SU-DHL-6 (cell line): ENCODE results near the gene PRRG2.
"Not testable (repeated sequence)": the region's sequence is repeated elsewhere in the genome, so short reads cannot be mapped to it uniquely, and the experiment has no call there.

Experiments
- H2AFZ ChIP-seq: fragments of 200-600 bp; sonication (generic); 2 replicates; pipeline ENCODE4 v1.6.1; 2014; ENCODE audit warnings: low read depth, mild to moderate bottlenecking, moderate library complexity, mixed read lengths, antibody characterized with exemption, low read length; ENCODE audit not compliant: severe bottlenecking
- H3F3A ChIP-seq: fragments of 200-600 bp; shearing (Covaris generic); 2 replicates; pipeline ENCODE4 v1.6.0; 2016; ENCODE audit warnings: antibody characterized with exemption, mild to moderate bottlenecking; ENCODE audit not compliant: insufficient read depth
- H3K27ac ChIP-seq: fragments of 200-600 bp; sonication (generic); 2 replicates; pipeline ENCODE4 v1.5.1; 2016; ENCODE audit warnings: low read depth, mild to moderate bottlenecking, low read length, moderate library complexity, mixed read lengths
- H3K27me3 ChIP-seq: fragments of 200-600 bp; sonication (generic), shearing (Covaris generic); 2 replicates; pipeline ENCODE4 v1.6.0; 2014; ENCODE audit warnings: mild to moderate bottlenecking, low read length
- H3K36me3 ChIP-seq: fragments of 200-600 bp; sonication (generic); 2 replicates; pipeline ENCODE4 v1.6.1; 2014; ENCODE audit warnings: mild to moderate bottlenecking, low read length, mixed read lengths
- H3K4me2 ChIP-seq: fragments of 300-600, 200-600 bp; shearing (Covaris generic), sonication (generic); 2 replicates; pipeline ENCODE4 v1.6.0; 2014; ENCODE audit warnings: low read length, low read depth, mild to moderate bottlenecking; ENCODE audit not compliant: poor library complexity, severe bottlenecking
- H3K4me3 ChIP-seq: fragments of 200-600 bp; sonication (generic); 2 replicates; pipeline ENCODE4 v1.5.1; 2014; ENCODE audit warnings: antibody characterized with exemption, low read length, mild to moderate bottlenecking, mixed read lengths; ENCODE audit not compliant: insufficient read depth, poor library complexity, severe bottlenecking
- H3K79me2 ChIP-seq: fragments of 200-600 bp; sonication (generic); 2 replicates; pipeline ENCODE4 v1.6.1; 2014; ENCODE audit warnings: mild to moderate bottlenecking, low read length, moderate library complexity; ENCODE audit not compliant: insufficient read depth
- H3K9ac ChIP-seq: fragments of 200-600 bp; sonication (generic); 2 replicates; pipeline ENCODE4 v1.7.0; 2014; ENCODE audit warnings: mild to moderate bottlenecking, low read length
- H3K9me2 ChIP-seq: fragments of 200-600 bp; sonication (generic); replicated peaks from 2 replicates; pipeline ENCODE4 v1.6.1; 2014; ENCODE audit warnings: low read length; ENCODE audit not compliant: insufficient read depth
- H3K9me3 ChIP-seq: fragments of 200-600 bp; sonication (generic); 2 replicates; pipeline ENCODE4 v1.6.1; 2014; ENCODE audit warnings: low read length, mixed read lengths; ENCODE audit not compliant: insufficient read depth
- H4K20me1 ChIP-seq: fragments of 200-600 bp; sonication (generic); 2 replicates; pipeline ENCODE4 v1.6.1; 2014; ENCODE audit warnings: low read depth, mild to moderate bottlenecking, antibody characterized with exemption, low read length, moderate library complexity, mixed read lengths
- CTCF ChIP-seq: fragments of 200-600 bp; sonication (generic); IDR thresholded peaks from one replicate; pipeline ENCODE4 v1.5.1; 2017; ENCODE audit warnings: antibody characterized with exemption, mild to moderate bottlenecking, low read length, moderate library complexity; ENCODE audit not compliant: insufficient read depth, poor library complexity, severe bottlenecking
- EZH2phosphoT487 ChIP-seq: fragments of 200-600 bp; sonication (generic), shearing (Covaris generic); conservative IDR thresholded peaks from 2 replicates; pipeline ENCODE4 v1.6.1; 2018; ENCODE audit warnings: mild to moderate bottlenecking, antibody characterized with exemption, low read length, moderate library complexity, mixed read lengths

PRRG2 gene

GRCh38 chr19:49616945-49617344 is 35.8 kb downstream of the PRRG2 start:
- H4K20me1 ChIP-seq: no peaks in the 10 kb centered on the region
- H3K27ac ChIP-seq: no peak overlapping the region
- no peak overlapping the region for H3K4me2 ChIP-seq
- no peak overlapping the region for H3K9ac ChIP-seq
- no peaks in the 10 kb centered on the region for H3F3A ChIP-seq
- H3K9me3 ChIP-seq: no peaks in the 10 kb centered on the region
- H3K27me3 ChIP-seq: no peaks in the 10 kb centered on the region
- TF ChIP-seq EZH2phosphoT487 (no peak), CTCF (no peak)
- no peak overlapping the region for H3K4me3 ChIP-seq
- no peaks in the 10 kb centered on the region for H3K36me3 ChIP-seq
- H3K79me2 ChIP-seq: 0 out of 2 replicates have a peak, but pooled peaks cover 4% of the 10 kb centered on the region
- H2AFZ ChIP-seq: no peak overlapping the region
- H3K9me2 ChIP-seq: no peaks in the 10 kb centered on the region

GRCh38 chr19:49617860-49618259 is 36.7 kb downstream of the PRRG2 start:
- H3K4me3 ChIP-seq, H3K27ac ChIP-seq, H3K36me3 ChIP-seq, H3K9ac ChIP-seq, H2AFZ ChIP-seq, H3K9me3 ChIP-seq, H3K27me3 ChIP-seq, H3F3A ChIP-seq, H3K79me2 ChIP-seq, H3K4me2 ChIP-seq, H3K9me2 ChIP-seq, H4K20me1 ChIP-seq: not testable (repeated sequence)

GRCh38 chr19:49624967-49625910 is 44.1 kb downstream of the PRRG2 start:
- no peak overlapping the region for H3K27ac ChIP-seq
- no peak overlapping the region for H3K4me2 ChIP-seq
- TF ChIP-seq CTCF: no peak
- no peak for TF ChIP-seq EZH2phosphoT487
- H3K4me3 ChIP-seq: no peak overlapping the region
- no peaks in the 10 kb centered on the region for H3K27me3 ChIP-seq
- H3K9me3 ChIP-seq: no peaks in the 10 kb centered on the region
- H4K20me1 ChIP-seq: no peaks in the 10 kb centered on the region
- H3K79me2 ChIP-seq: no peaks in the 10 kb centered on the region
- no peak overlapping the region for H2AFZ ChIP-seq
- no peak overlapping the region for H3K9ac ChIP-seq
- no peaks in the 10 kb centered on the region for H3K9me2 ChIP-seq
- H3K36me3 ChIP-seq: no peaks in the 10 kb centered on the region
- no peaks in the 10 kb centered on the region for H3F3A ChIP-seq

GRCh38 chr19:49626226-49626625 is 45.1 kb downstream of the PRRG2 start:
- Histone ChIP-seq H3K4me2 (no peak overlapping the region), H3K27me3 (no peaks in the 10 kb centered on the region), H4K20me1 (no peaks in the 10 kb centered on the region), H3F3A (no peaks in the 10 kb centered on the region), H3K9me2 (no peaks in the 10 kb centered on the region), H3K79me2 (no peaks in the 10 kb centered on the region), H3K36me3 (no peaks in the 10 kb centered on the region), H3K4me3 (no peak overlapping the region), H3K27ac (no peak overlapping the region), H3K9ac (no peak overlapping the region), H2AFZ (no peak overlapping the region), H3K9me3 (no peaks in the 10 kb centered on the region)
- TF ChIP-seq EZH2phosphoT487: no peak
- TF ChIP-seq CTCF: no peak
